NCI-H146 treated with DMSO at 0.1 percent for 48 hours (cell line): ENCODE measurements around the gene AKAP13.
"Not testable (repeated sequence)": the region's sequence is repeated elsewhere in the genome, so short reads cannot be mapped to it uniquely, and the experiment has no call there.

ENCODE experiments used
- DNase-seq: peaks from one replicate; lab custom pipeline; 2025; ENCODE audit not compliant: unreplicated experiment; lab: John Stamatoyannopoulos, UW

AKAP13 gene

GRCh38 chr15:85583923-85584390 is 203.6 kb downstream of the AKAP13 start:
- no peak for DNase-seq

GRCh38 chr15:85584872-85585271 is 204.5 kb downstream of the AKAP13 start:
- DNase-seq: no peak

- not testable (repeated sequence) for DNase-seq
Measured at GRCh38 chr15:85586196-85586595, 205.8 kb downstream of the AKAP13 start.

GRCh38 chr15:85587707-85588411 is 207.5 kb downstream of the AKAP13 start:
- no peak for DNase-seq

- no peak for DNase-seq
Measured at GRCh38 chr15:85588677-85589076, 208.3 kb downstream of the AKAP13 start.

GRCh38 chr15:85589851-85590250 is 209.4 kb downstream of the AKAP13 start:
- DNase-seq: no peak

- DNase-seq: no peak
Measured at GRCh38 chr15:85591622-85592021, 211.2 kb downstream of the AKAP13 start.

GRCh38 chr15:85592148-85592547 is 211.7 kb downstream of the AKAP13 start:
- no peak for DNase-seq

GRCh38 chr15:85593809-85594445 is 213.5 kb downstream of the AKAP13 start:
- no peak for DNase-seq

- DNase-seq: no peak
Measured at GRCh38 chr15:85595804-85596536, 215.6 kb downstream of the AKAP13 start.

- no peak for DNase-seq
Measured at GRCh38 chr15:85597155-85597815, 216.9 kb downstream of the AKAP13 start.

GRCh38 chr15:85598219-85598618 is 217.8 kb downstream of the AKAP13 start:
- no peak for DNase-seq

- DNase-seq: no peak
Measured at GRCh38 chr15:85598718-85599398, 218.5 kb downstream of the AKAP13 start.

GRCh38 chr15:85600001-85600400 is 219.6 kb downstream of the AKAP13 start:
- DNase-seq: no peak

- DNase-seq: no peak
Measured at GRCh38 chr15:85603160-85603559, 222.8 kb downstream of the AKAP13 start.

GRCh38 chr15:85603703-85604102 is 223.3 kb downstream of the AKAP13 start:
- DNase-seq: no peak

- no peak for DNase-seq
Measured at GRCh38 chr15:85604194-85604593, 223.8 kb downstream of the AKAP13 start.

GRCh38 chr15:85606738-85607137 is 226.3 kb downstream of the AKAP13 start:
- DNase-seq: no peak

- DNase-seq: no peak
Measured at GRCh38 chr15:85607141-85607806, 226.9 kb downstream of the AKAP13 start.

- DNase-seq: no peak
Measured at GRCh38 chr15:85607842-85608241, 227.4 kb downstream of the AKAP13 start.
